ENCODE data around the gene RICTOR. TPM values are rescaled to one million over a fixed set of nuclear protein-coding genes. Genes with fewer than 3 reads are reported as not detected.

Gene RICTOR
- polyA plus RNA-seq, 3 donors = 3.5 to 12.8 (median 7.0) TPM

- Mint-ChIP-seq H3K36me3 (peaks cover 28% of the 10 kb centered on the region in 2 donors), H3K27ac (no peak overlapping the region), H3K4me3 (no peak overlapping the region), H3K9me3 (peaks cover 0 to 4% (median 0%) of the 10 kb centered on the region in 7 donors), H3K4me1 (peaks cover 59% of the 10 kb centered on the region), H3K27me3 (ENCODE audit: low read depth in 3 of 3) (no peaks in the 10 kb centered on the region)
- H3K36me3 ChIP-seq (replicated peaks in 1 of 2; ENCODE audit: control insufficient read depth in 1 of 2, insufficient read depth in 2 of 2, low read length in 2 of 2) = peaks cover 10 to 22% of the 10 kb centered on the region in 2 donors
- peak overlapping the region in 1 of 2 donors; percentile 47 for H3K27ac ChIP-seq (ENCODE audit: low read depth in 1 of 2, low read length in 2 of 2)
- peaks cover 68% of the 10 kb centered on the region for H3K79me2 ChIP-seq (ENCODE audit: insufficient read depth, low read length)
- H3K4me3 ChIP-seq (replicated peaks in 1 of 3; ENCODE audit: low read depth in 2 of 3, low read length in 3 of 3) = no peak overlapping the region
- H3K9me3 ChIP-seq (replicated peaks in 1 of 2; ENCODE audit: control insufficient read depth in 1 of 2, insufficient read depth in 1 of 2, low read length in 2 of 2) = no peaks in the 10 kb centered on the region
- H3K9ac ChIP-seq (ENCODE audit: insufficient read depth, low read length, poor library complexity, severe bottlenecking) = no peak overlapping the region
- no peak overlapping the region for H3K4me2 ChIP-seq (replicated peaks; ENCODE audit: extremely low read depth, low read length, poor library complexity, severe bottlenecking)
- no peak overlapping the region for H2AFZ ChIP-seq (ENCODE audit: insufficient read depth, low read depth, low read length, poor library complexity, severe bottlenecking)
- no peaks in the 10 kb centered on the region for H3K27me3 ChIP-seq (ENCODE audit: control insufficient read depth in 2 of 2, insufficient read depth in 2 of 2, low read length in 2 of 2)
- H3K4me1 ChIP-seq (ENCODE audit: control insufficient read depth in 1 of 2, insufficient read depth in 2 of 2, low read length in 2 of 2) = peaks cover 14 to 30% of the 10 kb centered on the region in 2 donors
- peaks cover 80% of the 10 kb centered on the region for H4K20me1 ChIP-seq (ENCODE audit: insufficient read depth, low read length)
- no peak for DNase-seq
- intact Hi-C loops (cut with micrococcal nuclease) = no loop called here
- WGBS (ENCODE audit: insufficient coverage) = no CpG with 5 or more reads among the region's 1 CpG
- no peak for TF ChIP-seq CTCF (IDR thresholded peaks at IDR 0.05)
These were observed 52.8 kb downstream of the RICTOR start for GRCh38 chr5:39021413-39021812.

GRCh38 chr5:39020458-39020857 lies 53.7 kb downstream of the RICTOR start:
- H3K27me3 ChIP-seq (ENCODE audit: control insufficient read depth in 2 of 2, insufficient read depth in 2 of 2, low read length in 2 of 2) = no peaks in the 10 kb centered on the region
- H3K9me3 ChIP-seq (replicated peaks in 1 of 2; ENCODE audit: control insufficient read depth in 1 of 2, insufficient read depth in 1 of 2, low read length in 2 of 2) = no peaks in the 10 kb centered on the region
- peaks cover 18 to 28% of the 10 kb centered on the region in 2 donors for H3K4me1 ChIP-seq (ENCODE audit: control insufficient read depth in 1 of 2, insufficient read depth in 2 of 2, low read length in 2 of 2)
- H3K4me2 ChIP-seq (replicated peaks; ENCODE audit: extremely low read depth, low read length, poor library complexity, severe bottlenecking) = peak overlapping the region; percentile 20
- WGBS (ENCODE audit: insufficient coverage) = no CpG with 5 or more reads among the region's 3 CpGs
- no peak overlapping the region for H3K9ac ChIP-seq (ENCODE audit: insufficient read depth, low read length, poor library complexity, severe bottlenecking)
- H3K4me1 Mint-ChIP-seq = peaks cover 59% of the 10 kb centered on the region
- H2AFZ ChIP-seq (ENCODE audit: insufficient read depth, low read depth, low read length, poor library complexity, severe bottlenecking) = no peak overlapping the region
- intact Hi-C loops (cut with micrococcal nuclease) = no loop called here
- H3K27ac Mint-ChIP-seq = peak overlapping the region in 1 of 7 donors; percentile 19
- H3K36me3 Mint-ChIP-seq = peaks cover 24 to 30% of the 10 kb centered on the region in 2 donors
- H3K4me3 Mint-ChIP-seq = no peak overlapping the region
- peaks cover 81% of the 10 kb centered on the region for H4K20me1 ChIP-seq (ENCODE audit: insufficient read depth, low read length)
- H3K79me2 ChIP-seq (ENCODE audit: insufficient read depth, low read length) = peaks cover 67% of the 10 kb centered on the region
- peak; percentile 11 to 52 (median 17) for DNase-seq
- no peaks in the 10 kb centered on the region for H3K27me3 Mint-ChIP-seq (ENCODE audit: low read depth in 3 of 3)
- H3K27ac ChIP-seq (ENCODE audit: low read depth in 1 of 2, low read length in 2 of 2) = peak overlapping the region in 1 of 2 donors; percentile 47
- no peak for TF ChIP-seq CTCF (IDR thresholded peaks at IDR 0.05)
- H3K36me3 ChIP-seq (replicated peaks in 1 of 2; ENCODE audit: control insufficient read depth in 1 of 2, insufficient read depth in 2 of 2, low read length in 2 of 2) = peaks cover 10 to 22% of the 10 kb centered on the region in 2 donors
- H3K9me3 Mint-ChIP-seq = peaks cover 0 to under 1% (median 0%) of the 10 kb centered on the region in 7 donors
- no peak overlapping the region for H3K4me3 ChIP-seq (replicated peaks in 1 of 3; ENCODE audit: low read depth in 2 of 3, low read length in 3 of 3)

Data from CD14-positive monocyte (primary cell).